PFSK-1 (cell line): ENCODE measurements around the gene ZNF792.

Experiments
- FOXP2 ChIP-seq: optimal IDR thresholded peaks from 2 replicates; pipeline ENCODE3; 2011; ENCODE audit warnings: borderline replicate concordance, control low read depth, inconsistent platforms; ENCODE audit not compliant: insufficient read depth; ENCODE audit errors: extremely low read length, extremely low read depth
- POLR2AphosphoS5 ChIP-seq: IDR thresholded peaks from 2 replicates; pipeline ENCODE4 v1.6.1; 2012; ENCODE audit warnings: low read depth, mild to moderate bottlenecking, control low read depth, low read length, moderate library complexity
- REST ChIP-seq, 2 experiments: IDR thresholded peaks; 2 replicates each; pipeline versions ENCODE4 v1.6.1 to v1.8.0; 2011 to 2012; ENCODE audit warnings: low read depth in 2 of 2, low read length in 2 of 2, control low read depth in 1 of 2, inconsistent platforms in 1 of 2, mild to moderate bottlenecking in 1 of 2, moderate library complexity in 1 of 2; ENCODE audit not compliant: insufficient read depth in 1 of 2
- SIN3A ChIP-seq: IDR thresholded peaks from 2 replicates; pipeline ENCODE4 v1.6.1; 2012; ENCODE audit warnings: mild to moderate bottlenecking, low read length, moderate library complexity, borderline replicate concordance; ENCODE audit not compliant: insufficient read depth
- TAF1 ChIP-seq: IDR thresholded peaks from 2 replicates; pipeline ENCODE4 v1.6.1; 2012; ENCODE audit warnings: low read length, control low read depth, borderline replicate concordance; ENCODE audit not compliant: insufficient read depth

The ZNF792 gene

GRCh38 chr19:34925278-34925855 is 38.7 kb downstream of the ZNF792 start:
- TF ChIP-seq SIN3A (no peak), POLR2AphosphoS5 (no peak), REST (IDR thresholded peaks at IDR 0.05; ENCODE audit: insufficient read depth in 1 of 2, low read depth in 2 of 2, low read length in 2 of 2) (no peak), TAF1 (no peak), FOXP2 (no peak)

- TF ChIP-seq FOXP2 (no peak), TAF1 (no peak)
These were observed 45.8 kb downstream of the ZNF792 start for GRCh38 chr19:34918190-34918589.

GRCh38 chr19:34910770-34911169 is 53.3 kb downstream of the ZNF792 start:
- no peak for TF ChIP-seq TAF1
- TF ChIP-seq REST (IDR thresholded peaks at IDR 0.05; ENCODE audit: insufficient read depth in 1 of 2, low read depth in 2 of 2, low read length in 2 of 2), result no peak
- TF ChIP-seq SIN3A, result no peak
- no peak for TF ChIP-seq POLR2AphosphoS5
- TF ChIP-seq FOXP2, result no peak
